ENCODE data around the gene LHX5.
"Not testable (repeated sequence)": the region's sequence is repeated elsewhere in the genome, so short reads cannot be mapped to it uniquely, and the experiment has no call there.

- TF ChIP-seq POLR2A, CTCF (IDR thresholded peaks at IDR 0.05): not testable (repeated sequence)
Measured at GRCh38 chr12:113495941-113496340, 24.3 kb upstream of the LHX5 start.

Measured in Peyer's patch (tissue), 4 donors.